ENCODE measurements around the gene ABCC1. TPM values are rescaled to one million over a fixed set of nuclear protein-coding genes. Genes with fewer than 3 reads are reported as not detected.

Gene ABCC1
- total RNA-seq, 1 donor from 2014 or later: 17.0 TPM

DNA sequence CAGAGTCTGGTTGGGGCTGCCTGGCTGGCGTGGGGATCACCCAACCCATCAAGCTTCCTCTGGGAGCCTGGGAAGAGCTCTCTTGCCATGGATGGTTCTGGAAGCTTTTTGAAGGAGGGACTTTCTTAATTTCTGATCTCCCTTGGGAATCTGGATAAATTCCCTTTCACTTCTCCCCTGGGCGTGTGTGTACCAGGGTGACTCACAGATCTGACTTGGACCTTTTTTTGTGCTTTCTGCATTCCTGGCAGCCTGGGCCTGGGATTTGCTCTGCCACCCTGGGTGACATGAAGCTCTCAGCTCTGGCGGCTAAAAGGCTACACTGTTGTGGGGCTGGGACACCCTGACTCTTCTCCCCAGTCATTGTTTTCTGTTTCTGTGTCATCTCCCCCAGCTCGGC, 70.1 kb downstream of the ABCC1 start:
- peaks cover 48% of the 10 kb centered on the region for H3K4me1 ChIP-seq
- H3K27me3 ChIP-seq (ENCODE audit: low read depth): no peaks in the 10 kb centered on the region
- no peaks in the 10 kb centered on the region for H3K9me3 ChIP-seq (replicated peaks)
- H3K27ac ChIP-seq (replicated peaks): no peak overlapping the region
- no peak overlapping the region for H3K4me3 ChIP-seq
- intact Hi-C loops (cut with micrococcal nuclease): no loop called here
- no peak for DNase-seq
- TF ChIP-seq, protein P1, sequence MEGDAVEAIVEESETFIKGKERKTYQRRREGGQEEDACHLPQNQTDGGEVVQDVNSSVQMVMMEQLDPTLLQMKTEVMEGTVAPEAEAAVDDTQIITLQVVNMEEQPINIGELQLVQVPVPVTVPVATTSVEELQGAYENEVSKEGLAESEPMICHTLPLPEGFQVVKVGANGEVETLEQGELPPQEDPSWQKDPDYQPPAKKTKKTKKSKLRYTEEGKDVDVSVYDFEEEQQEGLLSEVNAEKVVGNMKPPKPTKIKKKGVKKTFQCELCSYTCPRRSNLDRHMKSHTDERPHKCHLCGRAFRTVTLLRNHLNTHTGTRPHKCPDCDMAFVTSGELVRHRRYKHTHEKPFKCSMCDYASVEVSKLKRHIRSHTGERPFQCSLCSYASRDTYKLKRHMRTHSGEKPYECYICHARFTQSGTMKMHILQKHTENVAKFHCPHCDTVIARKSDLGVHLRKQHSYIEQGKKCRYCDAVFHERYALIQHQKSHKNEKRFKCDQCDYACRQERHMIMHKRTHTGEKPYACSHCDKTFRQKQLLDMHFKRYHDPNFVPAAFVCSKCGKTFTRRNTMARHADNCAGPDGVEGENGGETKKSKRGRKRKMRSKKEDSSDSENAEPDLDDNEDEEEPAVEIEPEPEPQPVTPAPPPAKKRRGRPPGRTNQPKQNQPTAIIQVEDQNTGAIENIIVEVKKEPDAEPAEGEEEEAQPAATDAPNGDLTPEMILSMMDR (IDR thresholded peaks at IDR 0.05; ENCODE audit: borderline replicate concordance): no peak
- peaks cover 32% of the 10 kb centered on the region for H3K36me3 ChIP-seq

DNA sequence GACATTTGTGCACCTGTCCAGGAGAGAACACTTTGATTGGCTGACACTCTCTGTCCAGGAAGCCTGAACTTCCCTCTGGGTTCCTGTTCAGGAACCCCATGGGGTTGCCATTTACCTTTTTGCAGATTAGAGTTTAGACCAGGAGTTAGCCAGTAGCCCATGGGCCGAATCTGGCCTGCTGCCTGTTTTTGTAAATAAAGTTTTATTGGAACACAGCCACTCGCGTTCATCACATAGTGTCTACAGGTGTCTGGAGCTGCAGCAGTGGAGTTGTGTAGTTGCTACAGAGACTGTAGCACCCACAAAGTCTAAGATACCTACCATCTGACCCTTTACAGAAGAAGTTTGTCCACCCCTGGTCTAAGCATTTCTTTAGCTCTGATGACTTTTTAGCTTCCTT, 70.9 kb downstream of the ABCC1 start:
- Histone ChIP-seq H3K9me3 (replicated peaks) (no peaks in the 10 kb centered on the region), H3K4me1 (peaks cover 43% of the 10 kb centered on the region), H3K27ac (replicated peaks) (no peak overlapping the region), H3K4me3 (no peak overlapping the region), H3K27me3 (ENCODE audit: low read depth) (no peaks in the 10 kb centered on the region), H3K36me3 (peaks cover 32% of the 10 kb centered on the region)
- TF ChIP-seq, protein P1 (IDR thresholded peaks at IDR 0.05; ENCODE audit: borderline replicate concordance): no peak
- intact Hi-C loops (cut with micrococcal nuclease): no loop called here
- DNase-seq: no peak

DNA sequence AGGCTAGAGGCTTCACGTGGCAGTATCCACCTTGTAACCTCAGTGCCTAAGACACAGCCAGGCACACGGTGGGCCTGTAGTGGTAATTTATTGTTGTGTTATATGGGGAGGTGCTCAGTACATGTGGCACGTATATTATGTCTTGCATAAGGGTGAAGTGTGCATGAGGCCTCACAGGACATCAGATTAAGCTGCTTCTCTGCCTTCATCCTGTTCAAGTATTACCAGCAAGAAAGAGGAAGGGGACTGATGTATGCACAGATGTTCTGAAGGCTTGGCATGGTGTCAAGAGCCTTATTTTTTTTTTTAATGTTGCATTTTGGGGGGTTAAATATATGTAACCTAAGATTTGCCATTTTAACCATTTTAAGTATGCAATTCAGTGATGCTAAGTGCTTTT, 71.6 kb downstream of the ABCC1 start:
- intact Hi-C loops (cut with micrococcal nuclease): no loop called here
- Histone ChIP-seq H3K9me3 (replicated peaks) (no peaks in the 10 kb centered on the region), H3K4me1 (peaks cover 43% of the 10 kb centered on the region), H3K36me3 (peaks cover 32% of the 10 kb centered on the region), H3K27ac (replicated peaks) (peak overlapping the region; percentile 79), H3K27me3 (ENCODE audit: low read depth) (no peaks in the 10 kb centered on the region), H3K4me3 (no peak overlapping the region)
- TF ChIP-seq, protein P1 (IDR thresholded peaks at IDR 0.05; ENCODE audit: borderline replicate concordance): no peak
- no peak for DNase-seq

DNA sequence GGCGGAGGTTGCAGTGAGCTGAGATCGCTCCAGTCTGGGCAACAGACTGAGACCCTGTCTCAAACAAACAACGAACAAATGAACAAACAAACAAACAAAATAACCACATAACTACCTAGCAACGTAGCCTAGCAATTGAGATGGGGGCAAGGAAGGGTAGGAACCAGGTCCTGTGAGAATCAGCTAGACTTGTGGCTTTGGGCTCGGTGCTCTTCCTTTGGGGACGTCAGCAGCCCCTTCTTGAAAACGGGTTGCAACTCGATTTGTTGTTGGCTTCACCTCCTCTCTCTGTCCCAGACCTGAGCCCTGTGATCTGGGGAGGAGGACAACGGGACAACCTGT, 72.2 kb downstream of the ABCC1 start:
- peaks cover 46% of the 10 kb centered on the region for H3K4me1 ChIP-seq
- H3K4me3 ChIP-seq: no peak overlapping the region
- peaks cover 28% of the 10 kb centered on the region for H3K36me3 ChIP-seq
- intact Hi-C loops (cut with micrococcal nuclease): no loop called here
- TF ChIP-seq, protein P1 (IDR thresholded peaks at IDR 0.05; ENCODE audit: borderline replicate concordance): no peak
- no peak for DNase-seq
- H3K9me3 ChIP-seq (replicated peaks): no peaks in the 10 kb centered on the region
- no peaks in the 10 kb centered on the region for H3K27me3 ChIP-seq (ENCODE audit: low read depth)
- peak overlapping the region; percentile 79 for H3K27ac ChIP-seq (replicated peaks)

DNA sequence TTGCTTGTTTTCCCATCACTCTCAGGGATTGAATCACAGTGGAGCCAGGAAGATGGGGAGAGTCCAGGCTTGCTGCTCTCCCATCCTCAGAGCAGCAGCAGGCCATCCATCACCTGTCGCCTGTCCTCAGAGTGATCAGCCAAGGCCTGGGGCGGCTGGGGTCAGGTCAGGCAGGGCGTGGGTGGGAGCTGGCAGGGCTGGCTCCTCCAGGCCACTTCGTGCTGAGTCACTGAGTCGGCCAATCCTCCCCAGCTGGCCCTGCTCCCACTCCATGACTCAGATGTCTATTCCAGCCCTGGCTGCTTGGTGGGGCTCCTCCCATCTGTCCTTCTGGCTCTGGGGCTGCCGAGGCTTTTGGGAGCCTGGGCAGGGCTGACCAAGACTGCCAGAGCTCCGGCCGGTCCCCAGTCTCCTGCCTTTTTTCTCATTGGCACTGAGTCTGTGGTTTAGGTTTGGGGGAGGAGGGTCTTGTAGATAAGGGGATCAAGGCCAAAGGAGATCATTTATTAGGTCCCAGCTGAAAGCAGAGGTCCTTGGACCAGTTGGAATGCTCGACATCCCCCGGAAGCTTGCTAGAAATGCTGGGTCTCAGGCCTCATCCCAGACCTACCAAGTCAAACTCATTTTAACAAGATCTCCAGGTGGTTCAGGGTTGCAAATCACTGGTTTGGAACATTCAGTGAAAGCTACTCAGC, 72.7 kb downstream of the ABCC1 start:
- intact Hi-C loops (cut with micrococcal nuclease): no loop called here
- Histone ChIP-seq H3K4me1 (peaks cover 51% of the 10 kb centered on the region), H3K9me3 (replicated peaks) (no peaks in the 10 kb centered on the region), H3K27ac (replicated peaks) (peak overlapping the region; percentile 79), H3K4me3 (peak overlapping the region; percentile 24), H3K36me3 (peaks cover 22% of the 10 kb centered on the region), H3K27me3 (ENCODE audit: low read depth) (no peaks in the 10 kb centered on the region)
- DNase-seq: peak; percentile 97
- TF ChIP-seq, protein P1 (IDR thresholded peaks at IDR 0.05; ENCODE audit: borderline replicate concordance): no peak

All from left ventricle myocardium inferior (tissue), 1 donor.